ENCODE data around the gene NCKIPSD. TPM values are rescaled to one million over a fixed set of nuclear protein-coding genes. Genes with fewer than 3 reads are reported as not detected.

The NCKIPSD gene
- total and polyA plus RNA-seq, 3 experiments from 2014 or later, result 11.0 to 30.2 (median 29.2) TPM

GRCh38 chr3:48688032-48688736 lies 2.5 kb upstream of the NCKIPSD start:
- H3K4me1 Mint-ChIP-seq, result peaks cover 19 to 32% (median 25%) of the 10 kb centered on the region in 3 donors
- POLR2A ChIA-PET, result no interaction called here
- H3K27ac Mint-ChIP-seq, result peak overlapping the region in 3 of 8 donors; percentile 69 to 77 (median 77)
- H3K9me3 Mint-ChIP-seq, result no peaks in the 10 kb centered on the region
- CTCF ChIA-PET, result interaction anchor here (1.0 kb wide), 1 partner anchor 25 kb away, joined by 3 read pairs; no protein-coding TSS in a partner anchor
- H3K4me3 Mint-ChIP-seq, result peak overlapping the region in 2 of 7 donors; percentile 65
- Histone ChIP-seq H3K9me3 (ENCODE audit: low read length) (no peaks in the 10 kb centered on the region), H3K36me3 (ENCODE audit: insufficient read depth, low read length) (peaks cover 38% of the 10 kb centered on the region), H3K4me3 (ENCODE audit: low read length) (no peak overlapping the region), H3K4me1 (ENCODE audit: insufficient read depth, low read length) (peaks cover 18% of the 10 kb centered on the region), H3K27me3 (ENCODE audit: insufficient read depth, low read length, poor library complexity, severe bottlenecking) (no peaks in the 10 kb centered on the region), H3K27ac (ENCODE audit: low read depth, low read length) (no peak overlapping the region)
- no peaks in the 10 kb centered on the region for H3K27me3 Mint-ChIP-seq
- peaks cover 1 to 66% (median 10%) of the 10 kb centered on the region in 3 donors for H3K36me3 Mint-ChIP-seq
- DNase-seq, result no peak

GRCh38 chr3:48687220-48687678 lies 1.5 kb upstream of the NCKIPSD start:
- peak overlapping the region in 4 of 7 donors; percentile 16 to 84 (median 48) for H3K4me3 Mint-ChIP-seq
- CTCF ChIA-PET, result no interaction called here
- peaks cover 19 to 32% (median 25%) of the 10 kb centered on the region in 3 donors for H3K4me1 Mint-ChIP-seq
- H3K36me3 ChIP-seq (ENCODE audit: insufficient read depth, low read length), result peaks cover 29% of the 10 kb centered on the region
- POLR2A ChIA-PET, result no interaction called here
- H3K27me3 Mint-ChIP-seq, result no peaks in the 10 kb centered on the region
- no peak overlapping the region for H3K4me3 ChIP-seq (ENCODE audit: low read length)
- peaks cover 0 to 64% (median 5%) of the 10 kb centered on the region in 3 donors for H3K36me3 Mint-ChIP-seq
- H3K9me3 Mint-ChIP-seq, result no peaks in the 10 kb centered on the region
- no peak overlapping the region for H3K27ac ChIP-seq (ENCODE audit: low read depth, low read length)
- H3K27ac Mint-ChIP-seq, result peak overlapping the region in 3 of 8 donors; percentile 41 to 69 (median 42)
- no peak for DNase-seq
- no peaks in the 10 kb centered on the region for H3K27me3 ChIP-seq (ENCODE audit: insufficient read depth, low read length, poor library complexity, severe bottlenecking)
- peaks cover 18% of the 10 kb centered on the region for H3K4me1 ChIP-seq (ENCODE audit: insufficient read depth, low read length)
- no peaks in the 10 kb centered on the region for H3K9me3 ChIP-seq (ENCODE audit: low read length)

- POLR2A ChIA-PET, result interaction anchor here (0.6 kb wide), 1 partner anchor 1590 kb away, joined by 5 read pairs; no protein-coding TSS in a partner anchor
- H3K36me3 ChIP-seq (ENCODE audit: insufficient read depth, low read length), result peaks cover 23% of the 10 kb centered on the region
- H3K27me3 ChIP-seq (ENCODE audit: insufficient read depth, low read length, poor library complexity, severe bottlenecking), result no peaks in the 10 kb centered on the region
- Mint-ChIP-seq H3K4me1 (peaks cover 19 to 32% (median 25%) of the 10 kb centered on the region in 3 donors), H3K27me3 (no peaks in the 10 kb centered on the region), H3K27ac (peak overlapping the region; percentile 64 to 94 (median 79)), H3K36me3 (peaks cover 4 to 64% (median 5%) of the 10 kb centered on the region in 3 donors), H3K4me3 (peak overlapping the region; percentile 84 to 99 (median 93)), H3K9me3 (no peaks in the 10 kb centered on the region)
- no peak for DNase-seq
- H3K9me3 ChIP-seq (ENCODE audit: low read length), result no peaks in the 10 kb centered on the region
- CTCF ChIA-PET, result interaction anchor here (0.6 to 1.6 kb wide), 10 partner anchors 12 to 474 kb away, joined by 3 to 15 read pairs (median 4); partner anchors contain the start of gene SLC26A6
- H3K4me3 ChIP-seq (ENCODE audit: low read length), result peak overlapping the region; percentile 77
- H3K4me1 ChIP-seq (ENCODE audit: insufficient read depth, low read length), result peaks cover 18% of the 10 kb centered on the region
- H3K27ac ChIP-seq (ENCODE audit: low read depth, low read length), result peak overlapping the region; percentile 76
Observed at GRCh38 chr3:48686538-48687219, 964 bp upstream of the NCKIPSD start.

GRCh38 chr3:48685293-48685602 lies 467 bp downstream of the NCKIPSD start:
- Histone ChIP-seq H3K4me1 (ENCODE audit: insufficient read depth, low read length) (peaks cover 18% of the 10 kb centered on the region), H3K36me3 (ENCODE audit: insufficient read depth, low read length) (peaks cover 23% of the 10 kb centered on the region)
- H3K36me3 Mint-ChIP-seq, result peaks cover 5 to 67% (median 7%) of the 10 kb centered on the region in 3 donors

GRCh38 chr3:48684480-48685143 lies 1.1 kb downstream of the NCKIPSD start:
- Histone ChIP-seq H3K9me3 (ENCODE audit: low read length) (no peaks in the 10 kb centered on the region), H3K27me3 (ENCODE audit: insufficient read depth, low read length, poor library complexity, severe bottlenecking) (no peaks in the 10 kb centered on the region), H3K4me1 (ENCODE audit: insufficient read depth, low read length) (peaks cover 18% of the 10 kb centered on the region), H3K4me3 (ENCODE audit: low read length) (peak overlapping the region; percentile 13), H3K36me3 (ENCODE audit: insufficient read depth, low read length) (peaks cover 21% of the 10 kb centered on the region), H3K27ac (ENCODE audit: low read depth, low read length) (peak overlapping the region; percentile 6)
- peak overlapping the region; percentile 13 to 93 (median 83) for H3K27ac Mint-ChIP-seq
- no peaks in the 10 kb centered on the region for H3K9me3 Mint-ChIP-seq
- ChIA-PET POLR2A (interaction anchor here (0.5 kb wide), 1 partner anchor 162 kb away, joined by 3 read pairs; no protein-coding TSS in a partner anchor), CTCF (interaction anchor here (1.0 to 1.5 kb wide), 3 partner anchors 21 to 127 kb away, joined by 3 to 6 read pairs (median 3); partner anchors contain the start of gene CELSR3)
- peaks cover 19 to 35% (median 25%) of the 10 kb centered on the region in 3 donors for H3K4me1 Mint-ChIP-seq
- no peak for DNase-seq
- no peaks in the 10 kb centered on the region for H3K27me3 Mint-ChIP-seq
- peak overlapping the region; percentile 84 to 99 (median 93) for H3K4me3 Mint-ChIP-seq
- H3K36me3 Mint-ChIP-seq, result peaks cover 5 to 66% (median 7%) of the 10 kb centered on the region in 3 donors

More at GRCh38 chr3:48685293-48685602, 467 bp downstream of the NCKIPSD start:
- H3K4me1 Mint-ChIP-seq, result peaks cover 19 to 32% (median 25%) of the 10 kb centered on the region in 3 donors
- Histone ChIP-seq H3K27me3 (ENCODE audit: insufficient read depth, low read length, poor library complexity, severe bottlenecking) (no peaks in the 10 kb centered on the region), H3K27ac (ENCODE audit: low read depth, low read length) (peak overlapping the region; percentile 76), H3K4me3 (ENCODE audit: low read length) (peak overlapping the region; percentile 77), H3K9me3 (ENCODE audit: low read length) (no peaks in the 10 kb centered on the region)
- POLR2A ChIA-PET, result interaction anchor here (0.8 kb wide), 1 partner anchor 78 kb away, joined by 3 read pairs; no protein-coding TSS in a partner anchor
- CTCF ChIA-PET, result interaction anchor here (1.0 to 1.6 kb wide), 6 partner anchors 11 to 55 kb away, joined by 3 to 15 read pairs (median 6); partner anchors contain the start of gene CELSR3
- no peaks in the 10 kb centered on the region for H3K27me3 Mint-ChIP-seq
- peak overlapping the region in 6 of 8 donors; percentile 14 to 93 (median 71) for H3K27ac Mint-ChIP-seq
- DNase-seq, result no peak
- no peaks in the 10 kb centered on the region for H3K9me3 Mint-ChIP-seq
- peak overlapping the region; percentile 84 to 99 (median 93) for H3K4me3 Mint-ChIP-seq

- Mint-ChIP-seq H3K9me3 (no peaks in the 10 kb centered on the region), H3K4me3 (peak overlapping the region; percentile 38 to 99 (median 68)), H3K27me3 (no peaks in the 10 kb centered on the region), H3K27ac (peak overlapping the region in 2 of 8 donors; percentile 37 to 64), H3K4me1 (peaks cover 19 to 37% (median 25%) of the 10 kb centered on the region in 3 donors), H3K36me3 (peaks cover 5 to 65% (median 7%) of the 10 kb centered on the region in 3 donors)
- DNase-seq, result no peak
- POLR2A ChIA-PET, result interaction anchor here (0.5 kb wide), 1 partner anchor 162 kb away, joined by 3 read pairs; no protein-coding TSS in a partner anchor
- peaks cover 18% of the 10 kb centered on the region for H3K4me1 ChIP-seq (ENCODE audit: insufficient read depth, low read length)
- no peaks in the 10 kb centered on the region for H3K9me3 ChIP-seq (ENCODE audit: low read length)
- H3K27ac ChIP-seq (ENCODE audit: low read depth, low read length), result no peak overlapping the region
- CTCF ChIA-PET, result interaction anchor here (1.0 to 1.5 kb wide), 2 partner anchors 56 to 126 kb away, joined by 3 to 6 read pairs; no protein-coding TSS in a partner anchor
- H3K36me3 ChIP-seq (ENCODE audit: insufficient read depth, low read length), result peaks cover 16% of the 10 kb centered on the region
- H3K27me3 ChIP-seq (ENCODE audit: insufficient read depth, low read length, poor library complexity, severe bottlenecking), result no peaks in the 10 kb centered on the region
- H3K4me3 ChIP-seq (ENCODE audit: low read length), result no peak overlapping the region
Observed at GRCh38 chr3:48684054-48684349, 1.7 kb downstream of the NCKIPSD start.

GRCh38 chr3:48682786-48683185 lies 2.9 kb downstream of the NCKIPSD start:
- no peaks in the 10 kb centered on the region for H3K9me3 ChIP-seq (ENCODE audit: low read length)
- H3K4me3 Mint-ChIP-seq, result peak overlapping the region in 4 of 7 donors; percentile 8 to 70 (median 44)
- CTCF ChIA-PET, result interaction anchor here (0.8 kb wide), 1 partner anchor 37 kb away, joined by 3 read pairs; no protein-coding TSS in a partner anchor
- peaks cover 18% of the 10 kb centered on the region for H3K4me1 ChIP-seq (ENCODE audit: insufficient read depth, low read length)
- H3K4me3 ChIP-seq (ENCODE audit: low read length), result no peak overlapping the region
- H3K27me3 ChIP-seq (ENCODE audit: insufficient read depth, low read length, poor library complexity, severe bottlenecking), result no peaks in the 10 kb centered on the region
- H3K27ac Mint-ChIP-seq, result peak overlapping the region in 2 of 8 donors; percentile 47 to 54
- peaks cover 8% of the 10 kb centered on the region for H3K36me3 ChIP-seq (ENCODE audit: insufficient read depth, low read length)
- H3K27me3 Mint-ChIP-seq, result no peaks in the 10 kb centered on the region
- POLR2A ChIA-PET, result no interaction called here
- no peak overlapping the region for H3K27ac ChIP-seq (ENCODE audit: low read depth, low read length)
- no peak for DNase-seq
- H3K9me3 Mint-ChIP-seq, result no peaks in the 10 kb centered on the region
- H3K4me1 Mint-ChIP-seq, result peaks cover 19 to 37% (median 25%) of the 10 kb centered on the region in 3 donors
- peaks cover 7 to 64% (median 8%) of the 10 kb centered on the region in 3 donors for H3K36me3 Mint-ChIP-seq
